Astrocyte (in vitro differentiated cells and primary cell): ENCODE results near the gene FCRL1. TPM values are rescaled to one million over a fixed set of nuclear protein-coding genes. Genes with fewer than 3 reads are reported as not detected.

Experiments
- DNase-seq: peaks from one replicate; pipeline ENCODE4 v3.0.0-alpha.2; 2010; ENCODE audit warnings: low read depth
- FAIRE-seq: peaks from 2 replicates; lab custom pipeline; 2011; peaks lifted over from hg19 to GRCh38; lab: Jason Lieb, UNC
- H2AFZ ChIP-seq: 2 replicates; pipeline ENCODE4 v1.6.0; 2012; ENCODE audit warnings: low read depth, low read length, inconsistent platforms
- H3K27ac ChIP-seq: 2 replicates; pipeline ENCODE4 v1.5.1; 2011; ENCODE audit warnings: low read depth, low read length, inconsistent platforms
- H3K27me3 ChIP-seq: 2 replicates; pipeline ENCODE4 v1.6.0; 2011; ENCODE audit warnings: low read length, inconsistent platforms; ENCODE audit not compliant: insufficient read depth
- H3K36me3 ChIP-seq: 2 replicates; pipeline ENCODE4 v1.5.1; 2011; ENCODE audit warnings: low read length, inconsistent platforms; ENCODE audit not compliant: insufficient read depth
- H3K4me1 ChIP-seq: 2 replicates; pipeline ENCODE4 v1.5.1; 2011; ENCODE audit warnings: low read length, inconsistent platforms; ENCODE audit not compliant: insufficient read depth
- H3K4me2 ChIP-seq: 2 replicates; pipeline ENCODE4 v1.6.0; 2012; ENCODE audit warnings: low read length, inconsistent platforms
- H3K4me3 ChIP-seq: 2 replicates; pipeline ENCODE4 v1.5.1; 2011; ENCODE audit warnings: low read depth, mild to moderate bottlenecking, low read length, inconsistent platforms; ENCODE audit not compliant: insufficient read depth
- H3K79me2 ChIP-seq: 2 replicates; pipeline ENCODE4 v1.6.0; 2012; ENCODE audit warnings: mild to moderate bottlenecking, low read length, inconsistent platforms; ENCODE audit not compliant: insufficient read depth
- H3K9ac ChIP-seq: 2 replicates; pipeline ENCODE4 v1.6.0; 2012; ENCODE audit warnings: mild to moderate bottlenecking, low read length, inconsistent platforms
- H3K9me3 ChIP-seq: 2 replicates; pipeline ENCODE4 v1.5.1; 2012; ENCODE audit warnings: low read depth, mild to moderate bottlenecking, low read length, inconsistent platforms; ENCODE audit not compliant: insufficient read depth
- H4K20me1 ChIP-seq: 2 replicates; pipeline ENCODE4 v1.6.0; 2012; ENCODE audit warnings: low read length, inconsistent platforms; ENCODE audit not compliant: insufficient read depth
- H3K27ac Mint-ChIP-seq: one replicate; pipeline ENCODE4 v1.8.0; 2021; ENCODE audit warnings: mild to moderate bottlenecking, mixed read lengths; ENCODE audit not compliant: unreplicated experiment
- H3K27me3 Mint-ChIP-seq: one replicate; pipeline ENCODE4 v1.8.0; 2021; ENCODE audit warnings: low read depth, mixed read lengths; ENCODE audit not compliant: unreplicated experiment
- H3K36me3 Mint-ChIP-seq: one replicate; pipeline ENCODE4 v1.8.0; 2021; ENCODE audit warnings: low read depth, mixed read lengths; ENCODE audit not compliant: unreplicated experiment
- H3K4me1 Mint-ChIP-seq: one replicate; pipeline ENCODE4 v1.8.0; 2021; ENCODE audit warnings: low read depth, mixed read lengths; ENCODE audit not compliant: unreplicated experiment
- H3K4me3 Mint-ChIP-seq: one replicate; pipeline ENCODE4 v1.8.0; 2021; ENCODE audit warnings: mild to moderate bottlenecking, moderate library complexity, mixed read lengths; ENCODE audit not compliant: unreplicated experiment
- H3K9me3 Mint-ChIP-seq: one replicate; pipeline ENCODE4 v1.8.0; 2021; ENCODE audit warnings: mild to moderate bottlenecking, mixed read lengths; ENCODE audit not compliant: unreplicated experiment
- CTCF ChIP-seq: IDR thresholded peaks from 2 replicates; pipeline ENCODE4 v1.5.1; 2011; ENCODE audit warnings: low read depth, mild to moderate bottlenecking, inconsistent platforms, low read length, moderate library complexity; ENCODE audit not compliant: insufficient read depth
- EZH2 ChIP-seq: IDR thresholded peaks from 2 replicates; pipeline ENCODE4 v1.6.1; 2012; ENCODE audit warnings: mild to moderate bottlenecking, low read length, inconsistent platforms; ENCODE audit not compliant: insufficient read depth
- total RNA-seq: library from RNA; stranded (reverse); gene quantifications from 2 replicates; pipeline ENCODE4 v1.2.1, GENCODE V29; 2021

Gene FCRL1
- total RNA-seq, 1 donor from 2014 or later: not detected

- Mint-ChIP-seq H3K9me3 (no peaks in the 10 kb centered on the region), H3K27me3 (peaks cover 2% of the 10 kb centered on the region)
Measured at GRCh38 chr1:157784801-157785200, 35.1 kb downstream of the FCRL1 start.

GRCh38 chr1:157782931-157783330 is 37.0 kb downstream of the FCRL1 start:
- Histone ChIP-seq H3K9ac (no peak overlapping the region), H3K4me1 (no peaks in the 10 kb centered on the region), H3K27ac (no peak overlapping the region), H3K4me3 (no peak overlapping the region), H3K36me3 (no peaks in the 10 kb centered on the region), H3K27me3 (no peaks in the 10 kb centered on the region), H3K4me2 (no peak overlapping the region), H3K9me3 (no peaks in the 10 kb centered on the region), H3K79me2 (no peaks in the 10 kb centered on the region), H4K20me1 (no peaks in the 10 kb centered on the region), H2AFZ (no peak overlapping the region)
- H3K9me3 Mint-ChIP-seq: no peaks in the 10 kb centered on the region
- FAIRE-seq: no peak
- H3K4me1 Mint-ChIP-seq: no peaks in the 10 kb centered on the region
- TF ChIP-seq EZH2: no peak
- TF ChIP-seq CTCF: no peak
- H3K36me3 Mint-ChIP-seq: no peaks in the 10 kb centered on the region
- peaks cover 2% of the 10 kb centered on the region for H3K27me3 Mint-ChIP-seq
- no peak for DNase-seq
- no peak overlapping the region for H3K27ac Mint-ChIP-seq
- H3K4me3 Mint-ChIP-seq: no peak overlapping the region

More at GRCh38 chr1:157784801-157785200, 35.1 kb downstream of the FCRL1 start:
- Histone ChIP-seq H3K27me3 (no peaks in the 10 kb centered on the region), H4K20me1 (no peaks in the 10 kb centered on the region), H3K4me2 (no peak overlapping the region), H3K27ac (no peak overlapping the region), H3K4me3 (no peak overlapping the region), H3K4me1 (no peaks in the 10 kb centered on the region), H3K36me3 (no peaks in the 10 kb centered on the region), H2AFZ (no peak overlapping the region), H3K9me3 (no peaks in the 10 kb centered on the region), H3K79me2 (no peaks in the 10 kb centered on the region), H3K9ac (no peak overlapping the region)
- H3K27ac Mint-ChIP-seq: no peak overlapping the region
- no peak overlapping the region for H3K4me3 Mint-ChIP-seq
- no peaks in the 10 kb centered on the region for H3K36me3 Mint-ChIP-seq
- no peak for TF ChIP-seq EZH2
- no peak for TF ChIP-seq CTCF
- no peak for DNase-seq
- FAIRE-seq: no peak
- H3K4me1 Mint-ChIP-seq: no peaks in the 10 kb centered on the region

GRCh38 chr1:157781048-157781447 is 38.9 kb downstream of the FCRL1 start:
- Histone ChIP-seq H3K4me3 (no peak overlapping the region), H3K79me2 (no peaks in the 10 kb centered on the region), H3K4me1 (no peaks in the 10 kb centered on the region), H3K27me3 (no peaks in the 10 kb centered on the region), H3K9ac (no peak overlapping the region), H3K36me3 (no peaks in the 10 kb centered on the region), H2AFZ (no peak overlapping the region), H3K27ac (no peak overlapping the region), H3K4me2 (no peak overlapping the region), H3K9me3 (no peaks in the 10 kb centered on the region), H4K20me1 (no peaks in the 10 kb centered on the region)
- TF ChIP-seq EZH2 (no peak), CTCF (no peak)
- Mint-ChIP-seq H3K4me1 (no peaks in the 10 kb centered on the region), H3K9me3 (no peaks in the 10 kb centered on the region), H3K36me3 (no peaks in the 10 kb centered on the region), H3K27me3 (peaks cover 2% of the 10 kb centered on the region), H3K27ac (no peak overlapping the region), H3K4me3 (no peak overlapping the region)
- FAIRE-seq: no peak
- DNase-seq: no peak
